Embryonic facial prominence (tissue), 1 donor: Measurements from ENCODE around the gene FLOT1.

Experiments
- DNase-seq: peaks from one replicate; pipeline ENCODE4 v3.0.0-alpha.2; 2016; ENCODE audit errors: extremely low spot score

Gene FLOT1, protein sequence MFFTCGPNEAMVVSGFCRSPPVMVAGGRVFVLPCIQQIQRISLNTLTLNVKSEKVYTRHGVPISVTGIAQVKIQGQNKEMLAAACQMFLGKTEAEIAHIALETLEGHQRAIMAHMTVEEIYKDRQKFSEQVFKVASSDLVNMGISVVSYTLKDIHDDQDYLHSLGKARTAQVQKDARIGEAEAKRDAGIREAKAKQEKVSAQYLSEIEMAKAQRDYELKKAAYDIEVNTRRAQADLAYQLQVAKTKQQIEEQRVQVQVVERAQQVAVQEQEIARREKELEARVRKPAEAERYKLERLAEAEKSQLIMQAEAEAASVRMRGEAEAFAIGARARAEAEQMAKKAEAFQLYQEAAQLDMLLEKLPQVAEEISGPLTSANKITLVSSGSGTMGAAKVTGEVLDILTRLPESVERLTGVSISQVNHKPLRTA

DNA sequence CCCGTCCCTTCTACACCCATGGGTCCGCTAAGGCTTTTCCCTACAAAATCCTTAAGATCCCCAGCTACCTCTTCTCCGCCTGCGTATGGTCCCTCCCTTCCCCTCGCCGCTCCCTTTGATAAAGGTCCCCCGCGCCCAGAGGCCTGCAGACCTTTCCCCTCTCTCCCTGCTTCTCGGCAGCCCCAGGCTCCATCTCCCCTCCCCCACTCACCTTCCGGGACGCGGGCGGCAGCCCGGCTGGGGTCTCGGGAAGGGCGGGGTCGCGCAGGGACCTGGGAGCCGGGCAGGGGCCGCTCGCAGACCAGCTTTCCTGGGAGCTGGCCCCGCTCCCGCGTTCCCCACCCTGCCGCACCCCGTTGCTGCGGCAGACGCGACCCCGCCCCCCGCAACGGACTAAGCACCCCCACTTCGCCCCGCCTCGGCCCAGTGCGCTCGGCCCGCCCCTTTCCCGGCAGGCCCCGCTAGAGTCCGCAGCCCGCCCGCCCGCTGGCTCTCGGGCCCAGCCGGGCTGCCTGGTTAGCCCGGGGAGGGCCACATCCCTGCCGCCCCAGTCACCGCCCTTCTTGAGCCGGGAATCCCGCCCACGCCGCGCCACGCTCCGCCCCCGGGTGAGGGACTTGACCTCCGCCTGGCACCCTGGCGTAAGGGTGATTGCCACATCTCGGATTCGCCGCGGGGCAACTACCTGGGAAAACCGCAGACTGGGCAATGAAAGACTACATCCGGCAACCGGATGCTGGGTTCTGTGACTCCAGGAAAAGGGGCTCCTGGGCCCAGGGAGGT is at the start of gene FLOT1:
FLOT1 (minus strand) TSS at position 372 of the 783 bp plus-strand sequence. CDS start 498 bp downstream, outside the sequence.
- peak; percentile 53 for DNase-seq

DNA sequence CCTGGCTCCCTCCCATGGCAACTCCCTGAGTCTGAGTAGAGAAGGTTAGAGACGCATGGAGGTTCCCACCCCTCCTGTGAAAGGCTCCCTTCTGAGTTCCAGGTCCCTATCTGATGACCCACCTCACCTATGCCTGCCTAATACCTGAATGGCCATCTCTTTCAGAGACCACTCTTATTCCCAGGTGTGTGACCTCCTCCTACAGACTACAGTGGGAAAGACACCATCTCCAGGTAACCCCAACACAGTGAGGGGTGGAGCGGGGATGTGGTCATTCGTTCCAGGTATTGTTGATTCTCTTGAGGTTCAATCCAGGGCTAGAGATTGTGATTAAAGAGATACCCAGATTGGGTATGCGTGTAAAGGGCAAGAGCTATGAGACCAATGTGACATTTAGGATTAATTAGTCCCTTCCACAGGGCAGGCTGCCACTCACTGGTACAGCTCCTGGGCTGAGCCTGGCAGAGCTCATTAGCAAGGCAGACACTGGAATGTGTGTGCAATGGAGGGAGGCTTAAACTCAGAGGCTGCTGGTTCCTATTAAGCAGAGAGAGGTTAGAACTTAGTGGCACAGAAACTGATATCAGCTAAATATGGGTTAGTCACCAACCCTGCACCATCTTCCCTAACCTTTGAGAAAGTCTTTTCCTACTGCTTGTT is 48.4 kb upstream of the FLOT1 start:
- DNase-seq = no peak

DNA sequence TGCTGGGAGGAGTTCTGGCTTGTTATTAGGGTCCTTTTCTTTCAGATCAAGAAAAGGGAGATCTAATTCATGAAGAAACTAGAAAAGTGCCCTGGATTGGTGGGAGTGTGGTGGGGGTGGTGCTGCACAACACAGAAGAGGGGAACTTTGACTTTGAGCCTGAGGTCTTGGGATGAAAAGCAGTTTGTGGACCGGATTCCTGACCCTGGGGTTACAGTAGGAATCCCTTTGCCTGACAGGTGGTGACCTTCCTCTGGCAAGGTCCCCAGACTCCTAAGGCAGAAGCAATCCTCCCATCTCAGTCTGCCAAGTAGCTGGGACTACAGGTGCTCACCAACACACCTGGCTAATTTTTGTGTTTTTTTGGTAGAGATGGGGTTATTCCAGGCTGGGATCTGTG is 47.1 kb upstream of the FLOT1 start:
- DNase-seq = no peak

DNA sequence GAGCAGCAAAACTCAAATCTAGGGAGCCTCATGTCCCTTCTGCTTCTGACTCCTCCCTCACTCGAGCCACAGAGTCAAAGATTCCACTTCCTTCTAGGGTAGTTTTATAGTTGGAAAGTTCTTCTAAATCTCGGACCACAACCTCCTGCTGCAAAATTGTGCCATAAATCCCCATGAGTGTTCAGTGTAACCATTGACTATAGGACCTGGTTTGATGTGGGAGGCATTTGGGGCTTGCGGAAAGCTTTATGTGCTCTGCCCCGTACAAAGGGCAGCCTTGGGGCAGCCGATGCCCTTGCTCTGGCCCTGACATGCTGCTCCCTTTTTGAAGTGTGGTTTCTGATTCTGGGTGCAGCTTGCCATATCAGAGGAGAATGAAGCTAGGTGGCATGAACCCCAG is 45.5 kb upstream of the FLOT1 start:
- no peak for DNase-seq

DNA sequence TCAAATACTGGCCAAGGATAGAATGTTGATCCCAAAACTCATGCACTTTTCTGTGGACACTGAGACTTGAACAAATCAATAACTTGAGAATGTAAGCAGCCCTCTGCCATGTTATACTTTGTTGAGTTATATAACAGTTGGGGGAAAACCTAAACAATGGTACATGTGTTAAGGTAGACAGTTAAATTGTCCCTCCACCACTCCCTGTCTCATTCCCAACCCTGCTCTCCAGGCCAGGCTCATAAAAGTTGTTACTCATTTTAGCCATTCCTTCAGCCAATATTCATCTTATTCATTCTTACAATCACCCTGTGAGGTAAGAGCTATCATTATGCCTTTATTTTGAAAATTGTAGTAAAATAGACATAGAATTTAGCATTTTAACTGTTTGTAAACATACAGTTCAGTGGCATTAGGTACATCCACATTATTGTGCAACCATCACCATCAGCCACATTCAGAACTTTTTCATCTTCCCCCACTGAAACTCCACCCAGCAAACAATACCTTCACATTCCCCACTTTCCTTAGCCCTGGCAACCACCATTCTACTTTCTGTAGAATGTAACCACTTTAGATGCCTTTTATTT is 40.0 kb upstream of the FLOT1 start:
- no peak for DNase-seq

DNA sequence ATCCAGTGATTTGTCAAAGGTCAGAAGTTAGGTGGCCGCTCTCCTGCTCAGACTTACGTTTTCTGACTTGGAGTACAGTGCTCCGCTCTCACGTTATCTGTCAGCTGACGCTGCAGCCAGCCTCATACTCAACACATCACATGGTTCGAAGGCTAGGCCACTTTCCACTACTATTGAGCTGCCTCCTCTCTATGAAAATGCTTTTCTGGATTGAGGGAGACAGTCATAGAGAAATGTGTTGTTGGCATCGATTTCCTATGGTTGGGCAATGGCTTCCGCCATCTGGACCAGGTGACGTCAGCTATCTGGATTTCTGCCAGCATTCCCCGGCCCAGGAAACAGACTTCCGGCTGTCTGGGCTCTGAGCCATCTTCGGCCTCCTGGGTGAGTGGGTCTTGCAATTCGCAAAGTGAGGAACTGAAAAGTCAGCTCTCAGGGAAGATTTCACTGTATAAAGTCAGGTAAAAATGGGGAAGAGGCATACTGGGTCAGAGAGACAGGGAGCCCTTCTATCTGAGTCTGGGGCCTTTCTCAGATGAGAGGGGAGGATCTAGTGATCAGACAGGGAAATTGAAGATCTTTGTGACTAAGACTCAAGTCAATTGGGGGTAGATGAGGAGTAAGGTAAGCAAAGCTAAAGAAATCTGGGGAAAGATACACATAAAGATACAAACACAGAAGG is 39.4 kb upstream of the FLOT1 start:
- DNase-seq = peak; percentile 61

DNA sequence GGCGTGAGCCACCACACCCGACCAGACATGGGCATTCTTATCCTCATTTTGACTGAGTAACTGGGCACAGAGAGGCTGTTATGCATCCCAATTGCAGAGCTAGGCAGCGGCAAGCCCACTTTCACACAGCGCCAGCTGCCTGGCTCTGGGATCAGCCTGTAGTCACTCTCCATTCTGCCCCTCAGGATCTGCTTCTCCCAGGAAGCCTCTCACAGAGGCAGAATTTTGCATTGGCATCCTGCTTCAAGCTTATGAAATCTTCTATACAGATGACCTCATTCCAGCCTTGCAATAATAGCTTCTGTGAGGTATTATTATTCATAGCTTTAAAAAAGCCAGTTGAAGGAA is 38.9 kb upstream of the FLOT1 start:
- no peak for DNase-seq

DNA sequence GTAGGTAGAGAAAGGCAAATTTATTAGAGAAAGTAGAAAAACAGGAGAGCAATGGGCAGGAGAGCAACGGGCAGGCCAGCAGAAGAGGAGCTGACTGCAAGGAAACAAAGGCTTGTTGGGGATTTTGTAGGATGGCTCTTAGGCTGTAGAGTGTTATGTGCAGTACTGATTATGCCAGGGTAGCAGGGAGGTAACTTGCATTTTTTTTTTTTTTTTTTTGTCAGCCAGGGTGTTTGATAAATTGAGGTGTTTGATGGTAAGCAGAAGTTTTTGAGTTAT is 38.1 kb upstream of the FLOT1 start:
- DNase-seq = no peak

DNA sequence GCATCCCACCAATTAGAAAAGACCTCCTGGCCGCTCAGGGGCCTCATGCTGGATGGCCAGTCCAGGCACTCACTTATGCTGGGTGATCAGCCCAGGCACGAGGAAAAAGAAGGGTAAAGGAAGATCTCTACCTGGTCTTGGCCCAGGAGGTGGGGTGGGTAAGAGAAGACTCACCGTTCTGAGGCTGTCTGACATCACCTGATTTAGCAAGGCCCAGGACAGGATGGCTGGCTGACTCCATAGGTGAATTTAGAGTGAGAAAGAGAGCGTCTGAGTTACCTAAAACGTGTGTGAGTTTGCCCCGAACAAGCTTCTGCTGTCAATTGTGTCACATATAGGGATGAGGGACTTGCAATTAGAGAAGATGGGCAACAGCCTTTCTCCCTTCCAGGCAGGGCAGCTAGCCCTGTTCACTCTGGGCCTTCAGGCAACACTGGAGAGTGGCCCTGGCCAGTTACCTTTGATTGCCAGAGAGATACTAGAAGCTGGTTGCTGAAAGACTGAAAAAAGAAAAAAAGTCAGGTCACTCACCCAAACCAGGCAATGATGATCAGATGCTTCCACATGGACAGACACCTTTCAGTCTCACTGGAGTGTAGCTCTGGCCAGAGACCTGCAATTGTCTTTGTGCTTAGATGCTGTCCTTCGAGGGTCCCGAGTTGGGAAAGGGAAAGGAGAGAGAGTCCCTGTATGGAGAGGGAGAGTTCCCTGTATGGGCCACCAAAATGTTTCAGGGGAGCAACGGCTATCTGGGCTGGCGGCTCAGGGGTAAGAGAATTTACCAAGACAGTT is 37.6 kb upstream of the FLOT1 start:
- DNase-seq = no peak

DNA sequence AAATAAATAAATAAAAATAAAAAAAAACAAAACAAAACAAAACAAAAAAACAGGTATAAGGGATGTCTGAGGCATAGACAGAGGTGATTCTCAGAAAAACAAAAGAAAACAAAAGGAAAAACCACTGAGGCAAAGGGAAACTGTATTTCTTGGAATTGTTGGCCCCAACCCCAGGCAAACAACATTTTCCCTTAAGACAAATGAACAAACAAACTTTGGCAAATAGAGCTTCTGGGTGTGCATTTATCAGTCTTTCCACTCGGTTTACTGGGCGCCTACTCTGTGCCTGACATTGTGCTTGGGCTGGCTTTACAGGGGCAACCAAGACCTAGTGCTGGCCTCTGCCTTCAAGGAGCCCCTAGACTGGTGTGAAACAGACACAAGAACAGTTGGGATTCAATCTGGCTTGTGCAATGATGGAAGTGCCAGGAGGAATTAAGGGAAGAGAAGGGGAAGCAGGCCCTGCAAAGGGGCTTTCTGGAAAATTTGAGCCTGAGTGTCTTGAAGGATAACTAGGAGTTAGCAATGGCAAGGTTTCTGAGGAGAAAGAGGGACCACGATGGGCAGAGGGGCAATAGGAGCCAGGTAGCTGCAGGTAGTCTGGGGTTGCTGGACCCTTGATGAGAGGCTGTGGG is 35.6 kb upstream of the FLOT1 start:
- no peak for DNase-seq

DNA sequence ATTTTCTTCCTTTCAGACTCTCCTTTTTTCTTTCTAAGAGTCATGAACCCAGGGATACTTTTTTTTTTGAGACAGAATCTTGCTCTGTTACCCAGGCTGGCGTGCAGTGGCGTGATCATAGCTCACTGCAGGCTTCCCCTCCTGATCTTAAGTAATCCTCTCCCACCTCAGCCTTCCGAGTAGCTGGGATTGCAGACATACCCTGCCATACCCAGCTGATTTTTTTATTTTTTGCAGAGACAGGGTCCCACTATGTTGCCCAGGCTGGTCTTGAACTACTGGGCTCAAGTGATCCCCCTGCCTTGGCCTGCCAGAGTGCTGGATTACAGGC is 34.6 kb upstream of the FLOT1 start:
- no peak for DNase-seq

DNA sequence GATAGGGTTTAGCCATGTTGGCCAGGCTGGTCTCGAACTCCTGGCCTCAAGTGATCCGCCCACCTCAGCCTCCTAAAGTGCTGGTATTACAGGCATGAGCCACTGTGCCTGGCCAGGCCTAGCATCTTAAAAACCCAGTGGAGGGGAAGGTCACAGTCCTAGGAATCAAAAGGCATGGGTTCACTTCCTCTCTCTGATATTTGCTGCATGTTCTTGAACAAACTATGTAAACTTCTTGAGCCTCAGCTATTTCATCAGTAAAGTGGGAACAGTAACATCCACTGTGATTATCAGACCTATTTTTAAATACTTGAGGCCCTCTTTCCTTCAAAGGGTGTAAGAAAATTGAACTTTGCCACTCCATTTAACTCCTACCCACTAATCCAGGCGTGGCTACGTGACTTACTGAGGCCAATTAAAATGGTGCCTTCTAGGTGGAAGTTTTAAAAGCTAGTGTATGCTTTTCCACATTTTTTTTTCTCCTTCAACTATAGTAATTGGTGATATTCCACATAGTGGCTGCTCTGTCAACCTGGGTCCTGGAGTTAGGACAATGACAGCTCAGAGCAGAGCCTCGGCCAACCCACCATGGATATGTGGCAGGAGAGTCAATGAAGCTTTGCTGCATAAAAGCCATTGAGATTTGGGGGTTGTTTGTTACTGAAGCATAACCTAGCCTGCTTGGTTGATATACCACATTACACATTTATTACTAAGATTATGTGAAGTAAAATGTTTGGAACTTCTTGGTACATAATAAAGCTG is 34.1 kb upstream of the FLOT1 start:
- no peak for DNase-seq

DNA sequence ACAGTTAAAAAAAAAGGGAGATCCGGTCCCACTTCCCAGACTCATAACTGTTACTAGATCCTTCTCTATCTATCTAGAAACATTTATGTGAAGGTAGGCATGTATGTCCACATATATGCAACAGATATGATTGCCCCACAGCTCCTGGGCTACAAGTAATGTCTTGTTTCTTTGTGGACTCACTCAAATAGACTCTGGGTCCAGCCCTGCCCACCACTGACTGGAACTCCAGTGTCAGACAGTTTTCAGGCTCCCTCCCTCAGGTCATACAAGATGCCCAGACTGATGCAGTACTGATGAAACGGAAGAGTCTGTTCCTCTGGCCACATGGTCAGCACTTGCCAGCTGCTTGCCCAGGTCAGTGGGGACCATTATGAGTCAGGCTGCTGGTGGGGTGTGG is 32.6 kb upstream of the FLOT1 start:
- DNase-seq = no peak

DNA sequence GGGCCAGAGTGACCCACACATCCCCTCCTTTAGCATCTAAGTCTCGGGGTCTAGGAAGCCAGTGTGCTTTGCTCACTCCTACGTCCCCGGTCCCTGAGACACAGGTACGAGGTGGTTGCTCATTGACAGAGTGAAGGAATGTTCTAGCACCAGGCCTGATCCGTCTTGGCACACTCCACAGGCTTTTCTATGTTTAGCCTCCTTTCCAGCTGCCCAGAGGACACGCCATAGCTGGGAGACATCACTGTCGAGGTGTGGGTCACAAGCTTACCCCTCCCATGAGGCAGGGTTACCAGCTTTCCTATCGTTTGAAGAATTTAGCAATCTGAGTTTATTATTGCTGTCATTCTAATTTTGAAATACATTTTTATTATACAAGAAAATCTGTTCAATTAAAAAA is 32.2 kb upstream of the FLOT1 start:
- DNase-seq = no peak

DNA sequence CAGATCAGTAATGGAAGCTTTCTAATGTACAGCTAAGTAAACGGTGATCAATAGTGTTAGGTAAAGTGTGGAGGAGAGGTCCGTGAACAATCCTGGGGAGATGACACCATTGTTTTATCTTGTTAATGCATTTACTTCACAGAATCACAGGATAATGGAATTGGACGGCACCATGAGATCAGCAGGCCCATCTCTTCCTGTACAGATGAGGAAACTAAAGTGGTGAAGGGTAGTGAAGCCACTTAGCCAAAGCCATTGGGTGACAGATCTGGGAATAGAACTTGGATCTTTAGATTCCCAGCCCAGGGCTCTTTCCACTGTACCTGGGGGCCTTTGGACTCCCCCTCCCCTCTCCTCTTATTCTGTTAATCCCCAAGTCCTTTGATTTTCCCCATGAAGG is 28.1 kb upstream of the FLOT1 start:
- no peak for DNase-seq

DNA sequence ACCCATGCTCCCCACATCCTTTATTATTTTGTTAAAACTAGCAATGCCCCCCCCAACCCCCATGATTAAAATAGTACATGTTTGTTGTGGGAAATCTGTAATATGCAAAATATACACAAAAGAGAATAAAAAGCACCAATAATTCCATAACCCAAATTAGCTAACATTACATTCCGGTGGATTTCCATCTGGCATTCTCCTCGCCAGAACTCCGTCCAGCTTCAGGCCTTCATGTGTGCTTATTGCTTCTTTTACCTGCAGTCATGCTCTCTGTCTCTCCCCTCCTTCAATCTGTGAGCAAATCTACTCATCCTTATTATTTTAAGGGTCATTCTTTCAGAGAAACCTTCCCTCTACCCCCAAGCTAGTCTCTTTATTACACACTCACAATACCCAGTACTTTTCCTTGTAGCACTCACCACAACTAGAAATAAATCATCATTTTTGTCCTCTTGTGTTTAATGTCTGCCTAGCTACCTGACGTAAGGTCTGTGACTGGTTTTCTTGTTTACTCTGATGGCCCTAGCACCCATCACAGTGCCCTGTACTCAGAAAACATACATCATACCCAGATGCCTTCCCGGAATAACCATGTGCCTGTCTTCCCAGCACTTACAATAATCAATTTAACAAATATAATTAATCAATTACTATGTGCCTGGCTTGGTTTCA is 27.5 kb upstream of the FLOT1 start:
- no peak for DNase-seq

DNA sequence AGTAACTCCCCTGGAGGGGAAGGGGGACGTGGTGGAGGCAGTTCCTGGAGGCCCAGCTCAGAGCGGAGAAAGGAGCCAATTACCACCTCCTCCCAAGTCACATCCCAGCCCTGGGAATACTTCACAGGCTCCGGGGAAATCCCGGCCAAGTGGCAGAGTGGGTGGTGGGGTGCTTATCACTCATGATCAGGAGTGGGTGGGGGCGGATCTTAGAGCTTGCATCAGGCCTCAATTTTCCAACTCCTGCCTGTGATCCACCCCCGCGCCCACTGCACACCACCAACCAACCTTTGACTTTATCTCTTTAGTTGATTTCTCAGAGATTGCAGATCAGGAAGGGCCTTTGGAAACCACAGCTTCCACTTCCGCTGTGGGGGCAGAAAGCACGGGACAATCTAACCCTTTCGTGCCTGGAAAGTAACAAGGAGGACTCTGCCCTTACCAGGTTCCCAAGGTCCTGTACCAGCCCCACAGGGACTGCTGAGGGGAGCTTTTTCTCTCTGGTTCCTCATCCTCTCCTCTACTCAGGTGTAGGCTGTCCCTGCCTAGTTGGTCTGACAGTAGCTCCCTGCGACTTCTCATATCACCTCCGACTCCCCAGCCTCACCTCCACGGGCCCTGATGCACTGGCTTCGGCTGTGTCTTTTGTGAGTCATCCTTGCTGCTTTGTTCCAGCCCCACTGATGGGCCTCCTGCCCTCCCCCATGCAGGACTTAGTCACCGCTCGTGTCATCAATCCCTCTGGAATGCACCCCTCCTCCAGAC is 26.8 kb upstream of the FLOT1 start:
- DNase-seq = no peak

DNA sequence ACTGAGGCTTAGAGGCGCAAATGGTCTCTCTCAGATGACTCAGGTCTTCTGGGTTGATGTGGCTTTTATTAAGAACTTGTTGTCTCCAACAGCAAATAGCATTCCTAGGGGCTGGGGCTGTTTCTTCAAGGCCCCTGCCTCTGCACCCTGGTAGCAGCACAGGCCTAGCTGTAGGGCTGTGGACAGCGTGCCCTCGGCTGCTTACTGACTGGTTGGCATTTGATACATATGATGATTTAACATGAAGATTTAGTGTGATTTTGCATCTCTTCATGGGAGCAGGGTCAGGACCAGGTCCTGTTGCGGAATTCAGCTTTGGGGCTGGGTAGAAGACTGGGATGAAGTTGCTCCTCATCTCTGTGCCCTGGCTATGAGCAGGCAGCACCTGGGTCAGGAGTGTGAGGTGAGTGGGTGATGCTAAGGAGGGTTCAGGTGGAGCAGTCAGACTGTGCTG is 26.2 kb upstream of the FLOT1 start:
- no peak for DNase-seq

DNA sequence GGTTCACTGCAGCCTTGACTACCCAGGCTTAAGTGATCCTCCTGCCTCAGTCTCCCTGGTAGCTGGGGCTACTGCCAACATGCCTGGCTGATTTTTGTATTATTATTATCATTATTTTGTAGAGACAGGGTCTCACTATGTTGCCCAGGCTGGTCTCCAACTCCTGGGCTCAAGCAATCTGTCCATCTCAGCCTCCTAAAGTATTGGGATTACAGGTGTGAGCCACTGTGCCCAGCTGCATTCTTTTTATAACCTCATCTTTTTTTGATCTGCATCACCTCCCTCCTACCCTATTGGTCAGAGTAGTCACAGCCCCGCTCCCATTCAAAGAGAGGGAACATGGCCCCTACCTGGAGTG is 25.4 kb upstream of the FLOT1 start:
- no peak for DNase-seq
